ENCODE measurements around the gene COPS8. TPM values are rescaled to one million over a fixed set of nuclear protein-coding genes. Genes with fewer than 3 reads are reported as not detected.

COPS8 gene
- total and polyA plus RNA-seq, 2 of the 4 experiments (the other 2 are of a cell fraction) = 47.0 to 64.9 TPM

DNA sequence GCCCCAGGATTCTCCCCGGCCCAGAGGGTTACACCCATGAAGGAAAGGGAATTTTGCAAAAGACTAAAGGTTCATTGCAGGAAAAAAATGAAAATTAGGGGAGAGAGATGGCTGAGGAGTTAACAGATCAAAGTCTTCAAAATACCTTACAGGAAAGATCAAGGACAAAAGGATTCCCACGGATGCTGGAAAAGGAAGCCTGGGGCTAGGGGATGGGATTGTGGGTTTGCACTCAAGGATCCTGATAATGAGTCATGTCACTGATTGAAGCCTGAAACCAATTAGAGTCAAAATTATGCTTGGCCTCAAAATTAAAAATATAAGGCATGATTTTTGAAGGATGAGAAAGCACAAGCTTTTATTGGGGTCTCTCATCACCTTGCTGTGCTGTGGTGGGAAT, 32.6 kb upstream of the COPS8 start:
- H3K4me1 ChIP-seq (ENCODE audit: control insufficient read depth, insufficient read depth, low read length) = no peaks in the 10 kb centered on the region
- no peak for ATAC-seq (ENCODE audit: low read depth)
- no peak overlapping the region for H2BK20ac ChIP-seq (ENCODE audit: low read depth, low read length)
- peaks cover 11% of the 10 kb centered on the region; the same call in 1 of the 2 replicates for H3K27me3 ChIP-seq (ENCODE audit: control insufficient read depth, insufficient read depth, low read length)
- no peak for DNase-seq
- no peak overlapping the region for H2BK15ac ChIP-seq (ENCODE audit: low read depth, low read length)
- H3K4ac ChIP-seq (ENCODE audit: low read depth, low read length) = no peak overlapping the region
- H3K56ac ChIP-seq (ENCODE audit: extremely low read depth, insufficient read depth, low read length) = no peak overlapping the region
- H3K23ac ChIP-seq (ENCODE audit: low read depth, low read length) = no peak overlapping the region
- CTCF ChIA-PET = no interaction called here
- H2BK5ac ChIP-seq (ENCODE audit: low read depth, low read length, poor library complexity, severe bottlenecking) = no peak overlapping the region
- TF ChIP-seq MXI1 (IDR thresholded peaks at IDR 0.05; ENCODE audit: borderline replicate concordance, low read depth, low read length) (no peak), ELK1 (IDR thresholded peaks at IDR 0.05; ENCODE audit: borderline replicate concordance, low read depth, low read length) (no peak), NFE2L2 (IDR thresholded peaks at IDR 0.05; ENCODE audit: low read depth, low read length) (no peak), BHLHE40 (IDR thresholded peaks at IDR 0.05; ENCODE audit: low read depth, low read length) (no peak), RAD21 (IDR thresholded peaks at IDR 0.05; ENCODE audit: low read length) (no peak), POLR2A (IDR thresholded peaks at IDR 0.05; ENCODE audit: low read depth, low read length) (no peak), CTCF (conservative IDR thresholded peaks at IDR 0.05; ENCODE audit: low read depth, low read length) (no peak), CHD1 (IDR thresholded peaks at IDR 0.05; ENCODE audit: low read depth, low read length) (no peak)
- H3K9ac ChIP-seq (ENCODE audit: low read depth, low read length) = no peak overlapping the region
- H3K9me3 ChIP-seq (ENCODE audit: control insufficient read depth, insufficient read depth, low read length) = peaks cover 2% of the 10 kb centered on the region; the same call in 1 of the 2 replicates
- no peaks in the 10 kb centered on the region for H4K20me1 ChIP-seq (ENCODE audit: insufficient read depth, low read length)
- no peak overlapping the region for H2AK9ac ChIP-seq (replicated peaks; ENCODE audit: low read depth, low read length, poor library complexity)
- no peak overlapping the region for H2AFZ ChIP-seq (replicated peaks; ENCODE audit: low read length, poor library complexity)
- H3K4me3 ChIP-seq (ENCODE audit: insufficient read depth, low read depth, low read length) = no peak overlapping the region
- no peak overlapping the region for H2AK5ac ChIP-seq (ENCODE audit: low read depth, low read length)
- 45% methylated on average over 2 of the region's 2 CpGs; no CpG with 5 or more reads in 1 of the 2 experiments for whole genome bisulfite sequencing, 2 experiments (ENCODE audit: extremely low coverage in 2 of 2, insufficient read length in 1 of 2)
- BruUV-seq (replicated peaks) = no TSS peak
- POLR2A ChIA-PET (ENCODE audit: unreplicated experiment) = no interaction called here
- H3K4me2 ChIP-seq (ENCODE audit: low read depth, low read length) = no peak overlapping the region
- no peaks in the 10 kb centered on the region for H3K9me1 ChIP-seq (ENCODE audit: insufficient read depth, low read length)
- no peak overlapping the region for H3K27ac ChIP-seq (ENCODE audit: insufficient read depth, low read length)
- in situ Hi-C loops (cut with MboI; ENCODE audit: low sequenced_read_pairs) (loop anchor here (10.0 kb wide), 2 partner anchors 538 to 708 kb away; no protein-coding TSS in a partner anchor), intact Hi-C loops (cut with micrococcal nuclease) (no loop called here), dilution Hi-C loops (cut with HindIII; ENCODE audit: low sequenced_read_pairs, unreplicated experiment) (no loop called here)
- H2BK120ac ChIP-seq (ENCODE audit: low read depth, low read length) = no peak overlapping the region
- no peak overlapping the region for H3K14ac ChIP-seq (replicated peaks; ENCODE audit: low read depth, low read length)
- H3K18ac ChIP-seq (ENCODE audit: low read depth, low read length) = no peak overlapping the region
- H4K5ac ChIP-seq (ENCODE audit: low read depth, low read length) = no peak overlapping the region
- no peak overlapping the region for H4K8ac ChIP-seq (ENCODE audit: low read depth in 2 of 2, low read length in 2 of 2)
- H3K36me3 ChIP-seq (ENCODE audit: control insufficient read depth, insufficient read depth, low read length) = no peaks in the 10 kb centered on the region
- H3K79me1 ChIP-seq (ENCODE audit: low read depth in 1 of 2, low read length in 2 of 2) = no peaks in the 10 kb centered on the region
- H4K91ac ChIP-seq (ENCODE audit: insufficient read depth, low read depth, low read length) = no peak overlapping the region
